WTC11 (cell line): ENCODE measurements around the gene DPYSL5. TPM values are rescaled to one million over a fixed set of nuclear protein-coding genes. Genes with fewer than 3 reads are reported as not detected.

Source experiments
- ATAC-seq: fragments of 200-7000 bp; cut with Tn5 transposase; 2 replicates; pipeline ENCODE4 v1.10.0; 2021; ENCODE audit warnings: mild to moderate bottlenecking, moderate library complexity
- CTCF ChIA-PET: fragments of 300-600 bp; sonication (Branson Sonifier 250); formaldehyde crosslinking; loops from one replicate; lab custom pipeline; 2021; ENCODE audit warnings: antibody characterized with exemption; lab: Charles Lee
- POLR2A ChIA-PET: fragments of 350-600 bp; sonication (Branson Sonifier 250); formaldehyde crosslinking; loops from one replicate; lab custom pipeline; 2021; ENCODE audit warnings: antibody characterized with exemption; lab: Charles Lee
- DNase-seq: peaks from one replicate; pipeline ENCODE4 v3.0.0; 2021; ENCODE audit warnings: low spot score
- H3K27ac Mint-ChIP-seq: 2 replicates; pipeline ENCODE4 v1.8.0; 2021; ENCODE audit warnings: mixed read lengths
- H3K27me3 Mint-ChIP-seq: 2 replicates; pipeline ENCODE4 v1.8.0; 2021; ENCODE audit warnings: low read depth, mild to moderate bottlenecking, moderate library complexity, mixed read lengths
- H3K36me3 Mint-ChIP-seq: 2 replicates; pipeline ENCODE4 v1.8.0; 2021; ENCODE audit warnings: mixed read lengths
- H3K4me1 Mint-ChIP-seq: 2 replicates; pipeline ENCODE4 v1.8.0; 2022; ENCODE audit warnings: mixed read lengths
- H3K4me3 Mint-ChIP-seq: 2 replicates; pipeline ENCODE4 v1.8.0; 2021; ENCODE audit warnings: mild to moderate bottlenecking, moderate library complexity, mixed read lengths
- H3K9me3 Mint-ChIP-seq: 2 replicates; pipeline ENCODE4 v1.8.0; 2021; ENCODE audit warnings: mixed read lengths
- ATF6 ChIP-seq: sonication (generic); formaldehyde crosslinking; IDR thresholded peaks from 2 replicates; pipeline ENCODE4 v1.8.1; 2023; ENCODE audit warnings: mild to moderate bottlenecking, missing genetic modification reagents
- CBFB ChIP-seq: sonication (generic); formaldehyde crosslinking; IDR thresholded peaks from 2 replicates; pipeline ENCODE4 v1.8.1; 2022; ENCODE audit warnings: mild to moderate bottlenecking, low read depth, missing genetic modification reagents
- CREB1 ChIP-seq: sonication (generic); formaldehyde crosslinking; IDR thresholded peaks from 2 replicates; pipeline ENCODE4 v1.8.0; 2023; ENCODE audit warnings: mild to moderate bottlenecking, missing genetic modification reagents
- GABPB1 ChIP-seq: sonication (generic); formaldehyde crosslinking; IDR thresholded peaks from 2 replicates; pipeline ENCODE4 v1.8.1; 2023; ENCODE audit warnings: mild to moderate bottlenecking, missing genetic modification reagents
- IRF2 ChIP-seq: sonication (generic); formaldehyde crosslinking; IDR thresholded peaks from 2 replicates; pipeline ENCODE4 v1.8.0; 2022; ENCODE audit warnings: low read depth, missing genetic modification reagents, borderline replicate concordance
- NFYB ChIP-seq: sonication (generic); formaldehyde crosslinking; conservative IDR thresholded peaks from 2 replicates; pipeline ENCODE4 v1.8.0; 2022; ENCODE audit warnings: low read depth, missing genetic modification reagents
- NR1H2 ChIP-seq: sonication (generic); formaldehyde crosslinking; IDR thresholded peaks from 2 replicates; pipeline ENCODE4 v1.9.0; 2021; ENCODE audit warnings: mild to moderate bottlenecking, moderate library complexity, missing genetic modification reagents
- OVOL2 ChIP-seq: fragments of 250-450 bp; sonication (Bioruptor Pico); IDR thresholded peaks from 2 replicates; pipeline ENCODE4 v1.9.0; 2021; ENCODE audit warnings: mild to moderate bottlenecking, borderline replicate concordance
- RORB ChIP-seq: fragments of 250-450 bp; sonication (Bioruptor Pico); IDR thresholded peaks from 2 replicates; pipeline ENCODE4 v1.9.0; 2021; ENCODE audit warnings: mild to moderate bottlenecking
- SMAD3 ChIP-seq: sonication (generic); formaldehyde crosslinking; IDR thresholded peaks from 2 replicates; pipeline ENCODE4 v1.8.0; 2022; ENCODE audit warnings: missing genetic modification reagents, mild to moderate bottlenecking, borderline replicate concordance
- SMAD4 ChIP-seq: sonication (generic); formaldehyde crosslinking; IDR thresholded peaks from 2 replicates; pipeline ENCODE4 v1.8.0; 2022; ENCODE audit warnings: mild to moderate bottlenecking, missing genetic modification reagents
- ZBTB21 ChIP-seq: sonication (generic); formaldehyde crosslinking; IDR thresholded peaks from 2 replicates; pipeline ENCODE4 v1.8.1; 2023; ENCODE audit warnings: mild to moderate bottlenecking, missing genetic modification reagents, borderline replicate concordance
- ZNF138 ChIP-seq: sonication (generic); formaldehyde crosslinking; conservative IDR thresholded peaks from 2 replicates; pipeline ENCODE4 v1.8.1; 2022; ENCODE audit warnings: mild to moderate bottlenecking, moderate library complexity, missing genetic modification reagents
- ZNF232 ChIP-seq: sonication (generic); formaldehyde crosslinking; IDR thresholded peaks from 2 replicates; pipeline ENCODE4 v1.8.0; 2022; ENCODE audit warnings: mild to moderate bottlenecking, missing genetic modification reagents
- total RNA-seq: library from RNA; stranded (reverse); gene quantifications from 3 replicates; pipeline ENCODE4 v1.2.3, GENCODE V29; 2021
- TF ChIP-seq, protein P1 (sequence below): sonication (generic); formaldehyde crosslinking; IDR thresholded peaks from 2 replicates; pipeline ENCODE4 v1.8.0; 2023; ENCODE audit warnings: missing genetic modification reagents, mild to moderate bottlenecking, borderline replicate concordance
- TF ChIP-seq, protein P2 (sequence below): sonication (generic); formaldehyde crosslinking; IDR thresholded peaks from 2 replicates; pipeline ENCODE4 v1.8.1; 2023; ENCODE audit warnings: mild to moderate bottlenecking, missing genetic modification reagents, borderline replicate concordance

Gene DPYSL5
- total RNA-seq, 1 experiment from 2014 or later: 12.1 TPM

DNA sequence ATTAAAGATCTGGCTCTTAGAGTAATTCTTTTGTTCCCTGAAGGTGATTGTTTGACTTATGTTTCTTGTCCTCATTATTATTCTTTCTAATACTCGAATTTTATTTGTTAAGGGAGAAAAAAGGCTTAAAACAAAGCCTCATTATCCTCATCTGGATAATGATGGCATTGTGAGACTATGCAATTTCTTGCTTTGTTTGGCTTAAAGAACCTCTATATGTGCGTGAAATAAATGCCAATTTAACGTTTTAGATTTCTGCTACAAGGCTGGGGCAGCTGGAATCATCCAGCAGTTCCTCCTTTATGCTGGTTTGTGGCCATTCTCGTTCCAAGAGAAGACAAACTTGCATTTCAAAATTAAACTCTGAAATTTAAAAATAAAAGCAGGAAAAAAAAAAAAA lies 4.9 kb upstream of the DPYSL5 start:
- Mint-ChIP-seq H3K4me3 (no peak overlapping the region), H3K27ac (no peak overlapping the region), H3K27me3 (peaks cover 58% of the 10 kb centered on the region), H3K9me3 (no peaks in the 10 kb centered on the region), H3K4me1 (peaks cover 9% of the 10 kb centered on the region), H3K36me3 (no peaks in the 10 kb centered on the region)
- ChIA-PET CTCF (interaction anchor here (0.7 to 2.2 kb wide), 8 partner anchors 26 to 229 kb away, joined by 3 to 19 read pairs (median 4); no protein-coding TSS in a partner anchor), POLR2A (interaction anchor here (0.9 kb wide), 1 partner anchor 169 kb away, joined by 3 read pairs; no protein-coding TSS in a partner anchor)
- no peak for TF ChIP-seq NFYB
- ATAC-seq (no peak), DNase-seq (no peak)

DNA sequence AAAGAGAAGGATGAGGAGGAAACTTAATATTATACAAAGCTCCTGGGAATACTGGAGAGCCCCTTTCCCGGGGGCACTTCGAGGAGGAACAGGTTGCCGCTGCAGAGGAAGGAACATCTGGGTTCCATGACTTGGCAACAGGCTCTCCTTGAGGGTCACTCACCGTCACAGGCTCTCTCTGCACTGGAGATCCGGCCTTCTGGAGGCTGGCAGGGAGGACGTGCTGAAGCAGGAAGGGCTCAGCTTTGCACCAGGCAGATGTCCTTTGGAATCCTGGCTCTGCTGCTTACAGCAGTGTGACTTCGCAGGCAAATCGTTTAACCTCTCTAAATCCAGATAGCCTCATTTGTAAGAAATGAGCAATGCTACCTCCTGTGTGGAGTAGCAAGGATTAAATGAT lies 2.9 kb upstream of the DPYSL5 start:
- Mint-ChIP-seq H3K9me3 (no peaks in the 10 kb centered on the region), H3K36me3 (no peaks in the 10 kb centered on the region), H3K4me3 (no peak overlapping the region), H3K27ac (no peak overlapping the region), H3K4me1 (peaks cover 9% of the 10 kb centered on the region), H3K27me3 (peaks cover 65% of the 10 kb centered on the region)
- ChIA-PET CTCF (interaction anchor here (0.7 to 7.8 kb wide), 11 partner anchors 67 to 239 kb away, joined by 3 to 315 read pairs (median 24); no protein-coding TSS in a partner anchor), POLR2A (no interaction called here)
- TF ChIP-seq, protein P1, sequence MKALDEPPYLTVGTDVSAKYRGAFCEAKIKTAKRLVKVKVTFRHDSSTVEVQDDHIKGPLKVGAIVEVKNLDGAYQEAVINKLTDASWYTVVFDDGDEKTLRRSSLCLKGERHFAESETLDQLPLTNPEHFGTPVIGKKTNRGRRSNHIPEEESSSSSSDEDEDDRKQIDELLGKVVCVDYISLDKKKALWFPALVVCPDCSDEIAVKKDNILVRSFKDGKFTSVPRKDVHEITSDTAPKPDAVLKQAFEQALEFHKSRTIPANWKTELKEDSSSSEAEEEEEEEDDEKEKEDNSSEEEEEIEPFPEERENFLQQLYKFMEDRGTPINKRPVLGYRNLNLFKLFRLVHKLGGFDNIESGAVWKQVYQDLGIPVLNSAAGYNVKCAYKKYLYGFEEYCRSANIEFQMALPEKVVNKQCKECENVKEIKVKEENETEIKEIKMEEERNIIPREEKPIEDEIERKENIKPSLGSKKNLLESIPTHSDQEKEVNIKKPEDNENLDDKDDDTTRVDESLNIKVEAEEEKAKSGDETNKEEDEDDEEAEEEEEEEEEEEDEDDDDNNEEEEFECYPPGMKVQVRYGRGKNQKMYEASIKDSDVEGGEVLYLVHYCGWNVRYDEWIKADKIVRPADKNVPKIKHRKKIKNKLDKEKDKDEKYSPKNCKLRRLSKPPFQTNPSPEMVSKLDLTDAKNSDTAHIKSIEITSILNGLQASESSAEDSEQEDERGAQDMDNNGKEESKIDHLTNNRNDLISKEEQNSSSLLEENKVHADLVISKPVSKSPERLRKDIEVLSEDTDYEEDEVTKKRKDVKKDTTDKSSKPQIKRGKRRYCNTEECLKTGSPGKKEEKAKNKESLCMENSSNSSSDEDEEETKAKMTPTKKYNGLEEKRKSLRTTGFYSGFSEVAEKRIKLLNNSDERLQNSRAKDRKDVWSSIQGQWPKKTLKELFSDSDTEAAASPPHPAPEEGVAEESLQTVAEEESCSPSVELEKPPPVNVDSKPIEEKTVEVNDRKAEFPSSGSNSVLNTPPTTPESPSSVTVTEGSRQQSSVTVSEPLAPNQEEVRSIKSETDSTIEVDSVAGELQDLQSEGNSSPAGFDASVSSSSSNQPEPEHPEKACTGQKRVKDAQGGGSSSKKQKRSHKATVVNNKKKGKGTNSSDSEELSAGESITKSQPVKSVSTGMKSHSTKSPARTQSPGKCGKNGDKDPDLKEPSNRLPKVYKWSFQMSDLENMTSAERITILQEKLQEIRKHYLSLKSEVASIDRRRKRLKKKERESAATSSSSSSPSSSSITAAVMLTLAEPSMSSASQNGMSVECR: no peak
- TF ChIP-seq, protein P2, sequence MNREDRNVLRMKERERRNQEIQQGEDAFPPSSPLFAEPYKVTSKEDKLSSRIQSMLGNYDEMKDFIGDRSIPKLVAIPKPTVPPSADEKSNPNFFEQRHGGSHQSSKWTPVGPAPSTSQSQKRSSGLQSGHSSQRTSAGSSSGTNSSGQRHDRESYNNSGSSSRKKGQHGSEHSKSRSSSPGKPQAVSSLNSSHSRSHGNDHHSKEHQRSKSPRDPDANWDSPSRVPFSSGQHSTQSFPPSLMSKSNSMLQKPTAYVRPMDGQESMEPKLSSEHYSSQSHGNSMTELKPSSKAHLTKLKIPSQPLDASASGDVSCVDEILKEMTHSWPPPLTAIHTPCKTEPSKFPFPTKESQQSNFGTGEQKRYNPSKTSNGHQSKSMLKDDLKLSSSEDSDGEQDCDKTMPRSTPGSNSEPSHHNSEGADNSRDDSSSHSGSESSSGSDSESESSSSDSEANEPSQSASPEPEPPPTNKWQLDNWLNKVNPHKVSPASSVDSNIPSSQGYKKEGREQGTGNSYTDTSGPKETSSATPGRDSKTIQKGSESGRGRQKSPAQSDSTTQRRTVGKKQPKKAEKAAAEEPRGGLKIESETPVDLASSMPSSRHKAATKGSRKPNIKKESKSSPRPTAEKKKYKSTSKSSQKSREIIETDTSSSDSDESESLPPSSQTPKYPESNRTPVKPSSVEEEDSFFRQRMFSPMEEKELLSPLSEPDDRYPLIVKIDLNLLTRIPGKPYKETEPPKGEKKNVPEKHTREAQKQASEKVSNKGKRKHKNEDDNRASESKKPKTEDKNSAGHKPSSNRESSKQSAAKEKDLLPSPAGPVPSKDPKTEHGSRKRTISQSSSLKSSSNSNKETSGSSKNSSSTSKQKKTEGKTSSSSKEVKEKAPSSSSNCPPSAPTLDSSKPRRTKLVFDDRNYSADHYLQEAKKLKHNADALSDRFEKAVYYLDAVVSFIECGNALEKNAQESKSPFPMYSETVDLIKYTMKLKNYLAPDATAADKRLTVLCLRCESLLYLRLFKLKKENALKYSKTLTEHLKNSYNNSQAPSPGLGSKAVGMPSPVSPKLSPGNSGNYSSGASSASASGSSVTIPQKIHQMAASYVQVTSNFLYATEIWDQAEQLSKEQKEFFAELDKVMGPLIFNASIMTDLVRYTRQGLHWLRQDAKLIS (CRISPR knock-in tag): no peak
- TF ChIP-seq ATF6 (CRISPR knock-in tag) (no peak), GABPB1 (CRISPR knock-in tag) (no peak), IRF2 (CRISPR knock-in tag) (no peak), OVOL2 (CRISPR knock-in tag) (no peak), RORB (CRISPR knock-in tag) (no peak), NR1H2 (CRISPR knock-in tag) (no peak), ZBTB21 (no peak), ZNF138 (CRISPR knock-in tag) (no peak), NFYB (no peak), CREB1 (no peak), SMAD4 (CRISPR knock-in tag) (no peak), ZNF232 (no peak), CBFB (no peak), SMAD3 (CRISPR knock-in tag) (no peak)
- DNase-seq: no peak
- ATAC-seq: no peak
